ENCODE results near the gene KCNC2. TPM values are rescaled to one million over a fixed set of nuclear protein-coding genes. Genes with fewer than 3 reads are reported as not detected.

KCNC2 gene
- polyA plus RNA-seq, 3 donors = not detected

DNA sequence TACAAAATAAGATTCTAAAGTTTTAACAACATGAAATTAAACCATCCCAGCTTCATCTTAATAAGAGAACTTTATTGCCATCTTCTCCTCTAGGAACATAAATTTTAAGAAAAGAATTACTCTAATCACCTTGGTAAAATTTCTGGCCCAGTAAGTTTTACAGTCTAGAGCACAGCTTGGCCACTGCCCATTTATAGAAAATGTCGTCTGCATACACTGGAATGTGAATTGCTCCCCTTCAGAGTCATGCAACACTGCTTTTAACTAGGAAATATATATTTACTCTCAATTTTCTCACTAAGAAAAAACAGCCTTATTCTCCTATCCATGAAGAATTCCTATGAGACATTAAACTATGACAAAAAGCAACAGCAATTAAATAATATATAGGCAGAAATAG is 48.2 kb downstream of the KCNC2 start:
- H3K4me1 ChIP-seq (ENCODE audit: control insufficient read depth in 1 of 2, insufficient read depth in 2 of 2, low read length in 2 of 2) = no peaks in the 10 kb centered on the region
- H3K9ac ChIP-seq (ENCODE audit: insufficient read depth, low read length, poor library complexity, severe bottlenecking) = no peak overlapping the region
- DNase-seq = no peak
- H3K79me2 ChIP-seq (ENCODE audit: insufficient read depth, low read length) = no peaks in the 10 kb centered on the region
- no peak overlapping the region for H2AFZ ChIP-seq (ENCODE audit: insufficient read depth, low read depth, low read length, poor library complexity, severe bottlenecking)
- H3K27me3 ChIP-seq (ENCODE audit: control insufficient read depth in 2 of 2, insufficient read depth in 2 of 2, low read length in 2 of 2) = no peaks in the 10 kb centered on the region
- H4K20me1 ChIP-seq (ENCODE audit: insufficient read depth, low read length) = no peaks in the 10 kb centered on the region
- H3K27ac Mint-ChIP-seq = no peak overlapping the region
- intact Hi-C loops (cut with micrococcal nuclease) = no loop called here
- peaks cover 0 to 2% (median 0%) of the 10 kb centered on the region in 7 donors for H3K9me3 Mint-ChIP-seq
- H3K27ac ChIP-seq (ENCODE audit: low read depth in 1 of 2, low read length in 2 of 2) = no peak overlapping the region
- TF ChIP-seq, protein P1, sequence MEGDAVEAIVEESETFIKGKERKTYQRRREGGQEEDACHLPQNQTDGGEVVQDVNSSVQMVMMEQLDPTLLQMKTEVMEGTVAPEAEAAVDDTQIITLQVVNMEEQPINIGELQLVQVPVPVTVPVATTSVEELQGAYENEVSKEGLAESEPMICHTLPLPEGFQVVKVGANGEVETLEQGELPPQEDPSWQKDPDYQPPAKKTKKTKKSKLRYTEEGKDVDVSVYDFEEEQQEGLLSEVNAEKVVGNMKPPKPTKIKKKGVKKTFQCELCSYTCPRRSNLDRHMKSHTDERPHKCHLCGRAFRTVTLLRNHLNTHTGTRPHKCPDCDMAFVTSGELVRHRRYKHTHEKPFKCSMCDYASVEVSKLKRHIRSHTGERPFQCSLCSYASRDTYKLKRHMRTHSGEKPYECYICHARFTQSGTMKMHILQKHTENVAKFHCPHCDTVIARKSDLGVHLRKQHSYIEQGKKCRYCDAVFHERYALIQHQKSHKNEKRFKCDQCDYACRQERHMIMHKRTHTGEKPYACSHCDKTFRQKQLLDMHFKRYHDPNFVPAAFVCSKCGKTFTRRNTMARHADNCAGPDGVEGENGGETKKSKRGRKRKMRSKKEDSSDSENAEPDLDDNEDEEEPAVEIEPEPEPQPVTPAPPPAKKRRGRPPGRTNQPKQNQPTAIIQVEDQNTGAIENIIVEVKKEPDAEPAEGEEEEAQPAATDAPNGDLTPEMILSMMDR (IDR thresholded peaks at IDR 0.05) = no peak
- no peaks in the 10 kb centered on the region for H3K36me3 Mint-ChIP-seq
- no peak overlapping the region for H3K4me3 ChIP-seq (replicated peaks in 1 of 3; ENCODE audit: low read depth in 2 of 3, low read length in 3 of 3)
- H3K4me3 Mint-ChIP-seq = no peak overlapping the region
- H3K4me2 ChIP-seq (replicated peaks; ENCODE audit: extremely low read depth, low read length, poor library complexity, severe bottlenecking) = no peak overlapping the region
- no peaks in the 10 kb centered on the region for H3K4me1 Mint-ChIP-seq
- H3K36me3 ChIP-seq (replicated peaks in 1 of 2; ENCODE audit: control insufficient read depth in 1 of 2, insufficient read depth in 2 of 2, low read length in 2 of 2) = no peaks in the 10 kb centered on the region
- H3K27me3 Mint-ChIP-seq (ENCODE audit: low read depth in 3 of 3) = peaks cover 0 to under 1% (median 0%) of the 10 kb centered on the region in 3 donors
- WGBS (ENCODE audit: insufficient coverage) = 100% methylated on average over 1 of the region's 1 CpG
- H3K9me3 ChIP-seq (replicated peaks in 1 of 2; ENCODE audit: control insufficient read depth in 1 of 2, insufficient read depth in 1 of 2, low read length in 2 of 2) = no peaks in the 10 kb centered on the region

DNA sequence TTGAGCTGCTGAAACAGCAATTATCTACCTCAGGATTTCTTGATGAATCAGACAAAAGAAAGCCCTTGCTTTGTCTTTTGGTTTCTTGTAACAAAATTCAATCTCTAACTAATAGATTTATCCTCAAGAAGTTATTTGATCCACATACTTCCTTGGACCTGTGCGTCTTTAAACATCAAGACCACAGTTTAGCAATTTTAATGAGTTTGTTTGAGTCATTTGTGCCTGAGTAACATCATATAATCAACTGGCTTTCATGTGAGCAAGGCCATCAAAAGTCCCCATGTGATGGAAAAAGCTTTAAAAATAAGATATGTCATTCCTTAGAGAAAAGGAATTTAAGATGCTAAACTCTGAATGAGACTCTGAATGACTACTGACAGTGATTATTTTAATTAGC is 52.3 kb downstream of the KCNC2 start:
- no peaks in the 10 kb centered on the region for H4K20me1 ChIP-seq (ENCODE audit: insufficient read depth, low read length)
- TF ChIP-seq, protein P1 (IDR thresholded peaks at IDR 0.05) = no peak
- H3K79me2 ChIP-seq (ENCODE audit: insufficient read depth, low read length) = no peaks in the 10 kb centered on the region
- H3K4me2 ChIP-seq (replicated peaks; ENCODE audit: extremely low read depth, low read length, poor library complexity, severe bottlenecking) = no peak overlapping the region
- Mint-ChIP-seq H3K9me3 (no peaks in the 10 kb centered on the region), H3K4me3 (no peak overlapping the region), H3K4me1 (no peaks in the 10 kb centered on the region), H3K27ac (no peak overlapping the region), H3K36me3 (no peaks in the 10 kb centered on the region), H3K27me3 (ENCODE audit: low read depth in 3 of 3) (no peaks in the 10 kb centered on the region)
- no peaks in the 10 kb centered on the region for H3K9me3 ChIP-seq (replicated peaks in 1 of 2; ENCODE audit: control insufficient read depth in 1 of 2, insufficient read depth in 1 of 2, low read length in 2 of 2)
- no peak overlapping the region for H3K9ac ChIP-seq (ENCODE audit: insufficient read depth, low read length, poor library complexity, severe bottlenecking)
- no peaks in the 10 kb centered on the region for H3K4me1 ChIP-seq (ENCODE audit: control insufficient read depth in 1 of 2, insufficient read depth in 2 of 2, low read length in 2 of 2)
- H3K27me3 ChIP-seq (ENCODE audit: control insufficient read depth in 2 of 2, insufficient read depth in 2 of 2, low read length in 2 of 2) = no peaks in the 10 kb centered on the region
- H2AFZ ChIP-seq (ENCODE audit: insufficient read depth, low read depth, low read length, poor library complexity, severe bottlenecking) = no peak overlapping the region
- H3K27ac ChIP-seq (ENCODE audit: low read depth in 1 of 2, low read length in 2 of 2) = no peak overlapping the region
- no peak overlapping the region for H3K4me3 ChIP-seq (replicated peaks in 1 of 3; ENCODE audit: low read depth in 2 of 3, low read length in 3 of 3)
- DNase-seq = no peak
- H3K36me3 ChIP-seq (replicated peaks in 1 of 2; ENCODE audit: control insufficient read depth in 1 of 2, insufficient read depth in 2 of 2, low read length in 2 of 2) = no peaks in the 10 kb centered on the region
- intact Hi-C loops (cut with micrococcal nuclease) = no loop called here
- WGBS (ENCODE audit: insufficient coverage) = no CpG with 5 or more reads among the region's 1 CpG

All from CD14-positive monocyte (primary cell).